Frontal cortex (tissue), 4 donors: ENCODE measurements around the gene PPWD1. TPM values are rescaled to one million over a fixed set of nuclear protein-coding genes. Genes with fewer than 3 reads are reported as not detected.
"Not testable (repeated sequence)": the region's sequence is repeated elsewhere in the genome, so short reads cannot be mapped to it uniquely, and the experiment has no call there.

Source experiments
- DNase-seq, 2 donors: peaks; one replicate each; pipeline ENCODE4 v3.0.0; 2012; ENCODE audit warnings: low spot score in 2 of 2
- FAIRE-seq: peaks from 2 replicates; lab custom pipeline; 2012; peaks lifted over from hg19 to GRCh38; lab: Jason Lieb, UNC
- small RNA-seq: library from RNA; depleted of rRNA; stranded (forward); fragments of <200 nt; gene quantifications from one replicate; pipeline ENCODE3, GENCODE V24; 2014
- total RNA-seq: library from RNA; depleted of rRNA; stranded (reverse); fragments of >200 nt; gene quantifications from one replicate; pipeline ENCODE4 v1.2.3, GENCODE V29; 2014
- donor health status: control.
- donor health status: control.
- donor health status: control.

Gene PPWD1
- total RNA-seq, 1 donor from 2014 or later, result 43.6 TPM

GRCh38 chr5:65620021-65620420 is 56.9 kb downstream of the PPWD1 start:
- DNase-seq (no peak), FAIRE-seq (no peak)

GRCh38 chr5:65621961-65622360 is 58.9 kb downstream of the PPWD1 start:
- not testable (repeated sequence) for DNase-seq, FAIRE-seq

GRCh38 chr5:65623482-65623881 is 60.4 kb downstream of the PPWD1 start:
- DNase-seq (no peak), FAIRE-seq (no peak)

GRCh38 chr5:65624025-65624570 is 61.0 kb downstream of the PPWD1 start, which contains the start of gene TRIM23:
Gene TRIM23 (minus strand): TSS chr5:65624333. CDS start chr5:65624274, 59 bp downstream.
- peak; percentile 56 to 70 for DNase-seq
- FAIRE-seq, result no peak

- FAIRE-seq (no peak), DNase-seq (peak; percentile 30 to 45)
Measured at GRCh38 chr5:65624571-65625555, 61.8 kb downstream of the PPWD1 start, which contains the start of the genes SHLD3 and TRAPPC13. Gene SHLD3 (plus strand): TSS chr5:65625027. CDS start chr5:65629588, 4,561 bp downstream. Gene TRAPPC13 (plus strand): TSS chr5:65625027. CDS start chr5:65625061, 34 bp downstream.

- DNase-seq, result no peak
Measured at GRCh38 chr5:65625743-65626142, 62.6 kb downstream of the PPWD1 start.

GRCh38 chr5:65630981-65631380 is 67.9 kb downstream of the PPWD1 start:
- no peak for DNase-seq
- no peak for FAIRE-seq

More at GRCh38 chr5:65625743-65626142, 62.6 kb downstream of the PPWD1 start:
- no peak for FAIRE-seq

Small RNAs within 50 kb of the gene (small RNA-seq; reads per million reads assigned to genes)
- gene RNU6-540P, result not detected

Other genes starting within 250 kb of the PPWD1 start
- gene ADAMTS6, start 81.4 kb upstream of the PPWD1 start, total RNA-seq, result 15.5 TPM
- gene CENPK, start 128 bp upstream of the PPWD1 start, total RNA-seq, result 8.6 TPM
- 97.8 TPM for gene TRIM23, start 61.0 kb downstream of the PPWD1 start, total RNA-seq
- gene SHLD3, start 61.7 kb downstream of the PPWD1 start, total RNA-seq, result 13.0 TPM
- 52.2 TPM for gene TRAPPC13, start 61.7 kb downstream of the PPWD1 start, total RNA-seq
- 29.8 TPM for gene SGTB, start 158.8 kb downstream of the PPWD1 start, total RNA-seq
- gene NLN, start 158.9 kb downstream of the PPWD1 start, total RNA-seq, result 64.4 TPM